ENCODE measurements around the gene PJA1. TPM values are rescaled to one million over a fixed set of nuclear protein-coding genes. Genes with fewer than 3 reads are reported as not detected.

Gene PJA1
- total RNA-seq, 6 experiments from 2014 or later = 3.9 to 10.4 (median 6.7) TPM

DNA sequence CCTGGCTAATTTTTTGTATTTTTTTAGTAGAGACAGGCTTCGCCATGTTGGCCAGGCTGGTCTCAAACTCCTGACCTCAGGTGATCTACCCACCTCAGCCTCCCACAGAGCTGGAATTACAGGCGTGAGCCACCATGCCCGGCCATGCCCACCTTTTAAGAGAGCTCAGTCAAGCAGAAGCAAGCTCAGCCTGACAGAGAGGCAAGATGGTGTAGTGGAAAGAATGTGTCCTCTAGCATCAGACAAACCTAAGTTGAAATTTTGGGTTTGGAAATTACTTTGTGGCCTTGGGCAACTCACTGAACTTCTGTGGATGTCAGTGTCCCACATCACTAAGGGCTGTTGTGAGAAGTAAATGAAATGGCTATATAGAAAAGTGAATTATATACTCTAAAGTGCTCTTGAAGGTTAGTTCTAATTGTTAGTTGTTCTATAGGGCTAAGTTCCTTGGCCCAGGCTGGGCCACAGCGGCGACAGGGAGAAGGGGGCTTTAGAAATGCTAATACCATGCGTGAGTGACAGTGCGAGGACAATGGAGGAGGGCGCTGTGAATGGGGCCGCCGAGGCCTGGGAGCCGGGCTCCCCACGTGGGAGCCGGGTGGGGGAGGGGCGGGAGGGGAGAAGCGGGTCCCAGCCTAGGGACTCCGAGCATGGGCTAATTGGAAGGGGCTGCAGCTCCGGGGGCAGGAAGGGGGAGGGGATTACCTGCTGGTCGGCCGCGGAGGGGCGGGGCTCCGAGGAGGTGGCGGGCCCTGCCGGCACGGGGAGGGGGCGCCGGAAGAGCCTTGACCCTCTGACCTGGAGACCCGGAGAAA, 15.6 kb downstream of the PJA1 start:
- no peak overlapping the region for H3K27ac ChIP-seq
- TF ChIP-seq CTCF (IDR thresholded peaks at IDR 0.05) (no peak), POLR2A (IDR thresholded peaks at IDR 0.05) (no peak)
- H3K4me1 ChIP-seq = no peaks in the 10 kb centered on the region
- ATAC-seq (no peak), DNase-seq (no peak)
- intact Hi-C loops (cut with DNase I) = no loop called here
- no peaks in the 10 kb centered on the region for H3K9me3 ChIP-seq
- H3K27me3 ChIP-seq = no peaks in the 10 kb centered on the region
- H3K36me3 ChIP-seq = no peaks in the 10 kb centered on the region
- 25% methylated on average over 17 of the region's 28 CpGs for WGBS (ENCODE audit: insufficient coverage, low coverage, low lambda C conversion rate, missing lambda C conversion rate)
- no peak overlapping the region for H3K4me3 ChIP-seq

DNA sequence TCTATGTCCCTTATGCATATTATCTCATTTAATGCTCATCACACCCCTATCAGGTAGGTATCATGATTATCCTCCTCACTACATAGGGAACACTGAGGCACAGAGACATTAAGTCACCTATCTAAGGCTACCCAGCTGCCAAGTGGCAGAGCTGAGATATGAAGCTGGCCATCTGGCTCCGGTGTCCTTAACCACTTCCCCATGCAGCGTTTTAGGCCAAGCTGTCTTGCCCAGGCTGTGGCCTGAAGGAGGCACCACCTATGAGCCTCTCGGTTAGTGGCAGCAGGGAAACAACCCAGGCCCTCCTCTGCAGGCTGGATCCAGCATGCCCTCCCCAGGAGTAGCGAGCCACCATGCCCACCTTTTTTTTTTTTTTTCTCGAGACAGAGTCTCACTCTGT, 16.3 kb downstream of the PJA1 start:
- WGBS (ENCODE audit: insufficient coverage, low coverage, low lambda C conversion rate, missing lambda C conversion rate) = 86% methylated on average over 3 of the region's 5 CpGs
- H3K9me3 ChIP-seq = no peaks in the 10 kb centered on the region
- TF ChIP-seq CTCF (IDR thresholded peaks at IDR 0.05) (no peak), POLR2A (IDR thresholded peaks at IDR 0.05) (no peak)
- ATAC-seq = no peak
- no peaks in the 10 kb centered on the region for H3K27me3 ChIP-seq
- H3K4me3 ChIP-seq = no peak overlapping the region
- no peaks in the 10 kb centered on the region for H3K4me1 ChIP-seq
- no peak overlapping the region for H3K27ac ChIP-seq
- H3K36me3 ChIP-seq = no peaks in the 10 kb centered on the region
- DNase-seq = no peak
- intact Hi-C loops (cut with DNase I) = no loop called here

DNA sequence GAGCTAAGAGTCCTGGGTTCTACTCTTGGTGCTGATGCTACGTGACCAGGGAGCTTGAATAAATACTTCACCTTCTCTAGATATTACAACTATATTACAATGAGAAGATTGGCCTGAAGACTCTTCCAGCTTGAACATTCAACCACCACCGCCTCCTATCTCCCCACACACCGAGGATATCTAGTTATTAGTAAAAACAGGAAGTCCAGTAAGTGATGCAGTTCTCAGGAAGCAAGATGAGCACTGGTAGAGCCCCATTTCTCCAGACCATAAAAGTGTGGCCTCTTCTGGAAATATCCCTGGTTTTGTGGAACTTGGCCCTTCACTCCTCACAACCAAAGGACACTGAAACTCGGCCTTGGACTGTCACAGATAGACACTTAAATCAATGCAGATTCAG, 18.5 kb downstream of the PJA1 start:
- Histone ChIP-seq H3K27ac (no peak overlapping the region), H3K27me3 (no peaks in the 10 kb centered on the region), H3K9me3 (no peaks in the 10 kb centered on the region), H3K36me3 (no peaks in the 10 kb centered on the region), H3K4me3 (no peak overlapping the region), H3K4me1 (no peaks in the 10 kb centered on the region)
- ATAC-seq (no peak), DNase-seq (no peak)
- TF ChIP-seq CTCF (IDR thresholded peaks at IDR 0.05) (no peak), POLR2A (IDR thresholded peaks at IDR 0.05) (no peak)
- intact Hi-C loops (cut with DNase I) = no loop called here
- WGBS (ENCODE audit: insufficient coverage, low coverage, low lambda C conversion rate, missing lambda C conversion rate) = 64% methylated on average over 4 of the region's 4 CpGs

DNA sequence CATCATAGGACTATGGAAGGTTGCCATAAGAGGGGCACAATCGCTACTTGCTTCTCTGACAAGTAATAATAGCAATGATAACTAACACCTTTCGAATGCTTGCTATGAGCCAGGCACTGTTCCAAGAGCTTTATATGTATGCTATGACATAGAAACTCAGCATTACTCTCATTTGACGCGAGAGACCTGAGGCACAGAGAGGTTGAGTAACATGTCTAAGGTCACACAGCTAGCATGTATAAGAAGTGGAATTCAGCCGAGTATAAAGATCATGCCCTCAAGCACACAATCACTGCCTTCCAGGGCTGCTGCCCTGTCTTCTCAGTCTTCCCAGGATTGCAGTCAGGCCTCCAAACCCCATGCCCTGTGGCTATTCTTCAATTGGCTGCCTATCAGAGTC, 19.5 kb downstream of the PJA1 start:
- 73% methylated on average over 5 of the region's 5 CpGs for WGBS (ENCODE audit: insufficient coverage, low coverage, low lambda C conversion rate, missing lambda C conversion rate)
- H3K4me1 ChIP-seq = no peaks in the 10 kb centered on the region
- H3K27me3 ChIP-seq = no peaks in the 10 kb centered on the region
- no peak for DNase-seq
- no peak overlapping the region for H3K4me3 ChIP-seq
- intact Hi-C loops (cut with DNase I) = no loop called here
- H3K36me3 ChIP-seq = no peaks in the 10 kb centered on the region
- no peak for TF ChIP-seq POLR2A (IDR thresholded peaks at IDR 0.05)
- no peak for TF ChIP-seq CTCF (IDR thresholded peaks at IDR 0.05)
- H3K9me3 ChIP-seq = no peaks in the 10 kb centered on the region
- ATAC-seq = no peak
- H3K27ac ChIP-seq = no peak overlapping the region

Measured in right lobe of liver (tissue), 6 donors.